ENCODE results near the gene MXD4. TPM values are rescaled to one million over a fixed set of nuclear protein-coding genes. Genes with fewer than 3 reads are reported as not detected.

Gene MXD4
- total RNA-seq, 1 donor from 2014 or later = 22.7 TPM

- peak; percentile 100 for DNase-seq (ENCODE audit: low spot score)
- Histone ChIP-seq H3K27me3 (no peaks in the 10 kb centered on the region), H3F3A (ENCODE audit: low read depth) (peaks cover 20% of the 10 kb centered on the region), H3K4me3 (peak overlapping the region; percentile 72), H3K9ac (peak overlapping the region; percentile 55), H2AFZ (replicated peaks) (peak overlapping the region; percentile 71), H3K4me2 (peak overlapping the region; percentile 96), H3K4me1 (peaks cover 26% of the 10 kb centered on the region), H3K36me3 (no peaks in the 10 kb centered on the region), H4K20me1 (ENCODE audit: low read depth) (peaks cover 39% of the 10 kb centered on the region), H3K27ac (peak overlapping the region; percentile 93), H3K79me2 (ENCODE audit: low read depth) (peaks cover 21% of the 10 kb centered on the region), H3K9me3 (ENCODE audit: low read depth) (no peaks in the 10 kb centered on the region)
- Mint-ChIP-seq H3K9me3 (no peaks in the 10 kb centered on the region), H3K4me3 (peak overlapping the region; percentile 82), H3K36me3 (no peaks in the 10 kb centered on the region), H3K27me3 (ENCODE audit: insufficient read depth, low read depth) (peaks cover 8% of the 10 kb centered on the region), H3K27ac (no peak overlapping the region), H3K4me1 (peaks cover 15% of the 10 kb centered on the region)
- TF ChIP-seq CTCF (IDR thresholded peaks at IDR 0.05) (no peak), EZH2 (IDR thresholded peaks at IDR 0.05) (no peak), EZH2phosphoT487 (IDR thresholded peaks at IDR 0.05) (no peak)
These were observed 435 bp upstream of the MXD4 start for GRCh38 chr4:2262145-2262943.

GRCh38 chr4:2261110-2261852 is 628 bp downstream of the MXD4 start:
- Histone ChIP-seq H3K4me2 (peak overlapping the region; percentile 97), H3K27me3 (no peaks in the 10 kb centered on the region), H3K9me3 (ENCODE audit: low read depth) (no peaks in the 10 kb centered on the region), H3K4me3 (peak overlapping the region; percentile 93), H3K27ac (peak overlapping the region; percentile 80), H2AFZ (replicated peaks) (no peak overlapping the region), H3K36me3 (no peaks in the 10 kb centered on the region), H3K79me2 (ENCODE audit: low read depth) (peaks cover 21% of the 10 kb centered on the region), H3K9ac (peak overlapping the region; percentile 59), H3K4me1 (peaks cover 26% of the 10 kb centered on the region), H4K20me1 (ENCODE audit: low read depth) (peaks cover 49% of the 10 kb centered on the region), H3F3A (ENCODE audit: low read depth) (peaks cover 20% of the 10 kb centered on the region)
- H3K36me3 Mint-ChIP-seq = no peaks in the 10 kb centered on the region
- H3K4me1 Mint-ChIP-seq = peaks cover 15% of the 10 kb centered on the region
- peak overlapping the region; percentile 82 for H3K4me3 Mint-ChIP-seq
- H3K27ac Mint-ChIP-seq = no peak overlapping the region
- H3K9me3 Mint-ChIP-seq = no peaks in the 10 kb centered on the region
- peak; percentile 74 for DNase-seq (ENCODE audit: low spot score)
- TF ChIP-seq CTCF (IDR thresholded peaks at IDR 0.05) = no peak
- TF ChIP-seq EZH2 (IDR thresholded peaks at IDR 0.05) = no peak
- no peak for TF ChIP-seq EZH2phosphoT487 (IDR thresholded peaks at IDR 0.05)
- H3K27me3 Mint-ChIP-seq (ENCODE audit: insufficient read depth, low read depth) = peaks cover 8% of the 10 kb centered on the region

GRCh38 chr4:2260344-2261109 is 1.4 kb downstream of the MXD4 start:
- peaks cover 57% of the 10 kb centered on the region for H4K20me1 ChIP-seq (ENCODE audit: low read depth)
- peaks cover 26% of the 10 kb centered on the region for H3K4me1 ChIP-seq
- peaks cover 21% of the 10 kb centered on the region for H3K79me2 ChIP-seq (ENCODE audit: low read depth)

More at GRCh38 chr4:2260344-2261109, 1.4 kb downstream of the MXD4 start:
- Histone ChIP-seq H3K9ac (peak overlapping the region; percentile 59), H3F3A (ENCODE audit: low read depth) (peaks cover 20% of the 10 kb centered on the region), H2AFZ (replicated peaks) (no peak overlapping the region), H3K36me3 (no peaks in the 10 kb centered on the region), H3K9me3 (ENCODE audit: low read depth) (no peaks in the 10 kb centered on the region), H3K27ac (no peak overlapping the region), H3K4me3 (peak overlapping the region; percentile 93), H3K4me2 (peak overlapping the region; percentile 97), H3K27me3 (no peaks in the 10 kb centered on the region)
- H3K27ac Mint-ChIP-seq = no peak overlapping the region
- TF ChIP-seq EZH2phosphoT487 (IDR thresholded peaks at IDR 0.05) = no peak
- TF ChIP-seq CTCF (IDR thresholded peaks at IDR 0.05) = no peak
- no peak for TF ChIP-seq EZH2 (IDR thresholded peaks at IDR 0.05)
- H3K4me1 Mint-ChIP-seq = peaks cover 15% of the 10 kb centered on the region
- no peaks in the 10 kb centered on the region for H3K36me3 Mint-ChIP-seq
- no peak for DNase-seq (ENCODE audit: low spot score)
- H3K4me3 Mint-ChIP-seq = peak overlapping the region; percentile 82
- H3K27me3 Mint-ChIP-seq (ENCODE audit: insufficient read depth, low read depth) = peaks cover 5% of the 10 kb centered on the region
- no peaks in the 10 kb centered on the region for H3K9me3 Mint-ChIP-seq

Measured in neural progenitor cell (in vitro differentiated cells).